Karpas-422 (cell line): Measurements from ENCODE around the gene PPP6R2. TPM values are rescaled to one million over a fixed set of nuclear protein-coding genes. Genes with fewer than 3 reads are reported as not detected.

Experiments used
- DNase-seq: peaks from one replicate; pipeline ENCODE4 v3.0.0-alpha.2; 2015
- H2AFZ ChIP-seq: fragments of 200-600 bp; sonication (generic); 2 replicates; pipeline ENCODE4 v1.6.1; 2014; ENCODE audit warnings: antibody characterized with exemption, low read length, mixed read lengths
- H3K27ac ChIP-seq: fragments of 200-600 bp; sonication (generic); 2 replicates; pipeline ENCODE4 v1.5.1; 2014; ENCODE audit warnings: mild to moderate bottlenecking, low read length, moderate library complexity
- H3K27me3 ChIP-seq: fragments of 200-600 bp; sonication (generic); 2 replicates; pipeline ENCODE4 v1.6.1; 2014; ENCODE audit warnings: low read length, mixed read lengths
- H3K36me3 ChIP-seq: fragments of 200-600 bp; sonication (generic); 2 replicates; pipeline ENCODE4 v1.6.1; 2014; ENCODE audit warnings: low read length, mixed read lengths; ENCODE audit not compliant: insufficient read depth
- H3K4me1 ChIP-seq: fragments of 200-600 bp; sonication (generic); 2 replicates; pipeline ENCODE4 v1.6.1; 2014; ENCODE audit warnings: mild to moderate bottlenecking, low read length, mixed read lengths
- H3K4me2 ChIP-seq: fragments of 200-600 bp; sonication (generic); 2 replicates; pipeline ENCODE4 v1.6.1; 2014; ENCODE audit warnings: low read length, low read depth, mild to moderate bottlenecking; ENCODE audit not compliant: poor library complexity, severe bottlenecking
- H3K4me3 ChIP-seq: fragments of 200-600 bp; sonication (generic); 2 replicates; pipeline ENCODE4 v1.5.1; 2014; ENCODE audit warnings: mild to moderate bottlenecking, antibody characterized with exemption, low read length, mixed read lengths
- H3K79me2 ChIP-seq: fragments of 200-600 bp; sonication (generic); 2 replicates; pipeline ENCODE4 v1.6.1; 2014; ENCODE audit warnings: mild to moderate bottlenecking, low read length, mixed read lengths
- H3K9ac ChIP-seq: fragments of 200-600 bp; sonication (generic); 2 replicates; pipeline ENCODE4 v1.6.0; 2014; ENCODE audit warnings: low read length
- H3K9me2 ChIP-seq: fragments of 200-600 bp; sonication (generic), shearing (Covaris generic); replicated peaks from 2 replicates; pipeline ENCODE4 v1.6.0; 2014; ENCODE audit warnings: mild to moderate bottlenecking, low read length, moderate library complexity; ENCODE audit not compliant: insufficient read depth
- H3K9me3 ChIP-seq: fragments of 300-700, 200-600 bp; sonication (generic); 2 replicates; pipeline ENCODE4 v1.6.1; 2014; ENCODE audit warnings: low read length, mixed read lengths
- H4K20me1 ChIP-seq: fragments of 200-600 bp; sonication (generic); 2 replicates; pipeline ENCODE4 v1.6.1; 2014; ENCODE audit warnings: mild to moderate bottlenecking, antibody characterized with exemption, low read length, low read depth; ENCODE audit not compliant: insufficient read depth
- total RNA-seq: library from RNA; depleted of rRNA; stranded (reverse); fragments of >200 nt; shearing (Covaris generic); gene quantifications from 2 replicates; pipeline ENCODE4 v1.2.3, GENCODE V29; 2014; ENCODE audit warnings: low replicate concordance

PPP6R2 gene
- total RNA-seq, 1 experiment from 2014 or later, result 32.9 TPM

- no peak overlapping the region for H3K9ac ChIP-seq
- DNase-seq, result no peak
- H3K79me2 ChIP-seq, result peaks cover 40% of the 10 kb centered on the region
- H2AFZ ChIP-seq, result no peak overlapping the region
- H3K9me2 ChIP-seq, result no peaks in the 10 kb centered on the region
- 0 out of 2 replicates have a peak, but pooled peaks cover 4% of the 10 kb centered on the region for H3K36me3 ChIP-seq
- peaks cover 45% of the 10 kb centered on the region for H3K4me1 ChIP-seq
- no peaks in the 10 kb centered on the region for H3K9me3 ChIP-seq
- no peaks in the 10 kb centered on the region for H3K27me3 ChIP-seq
- H3K4me3 ChIP-seq, result no peak overlapping the region
- H4K20me1 ChIP-seq, result peaks cover 35% of the 10 kb centered on the region; the same call in 1 of the 2 replicates
- H3K4me2 ChIP-seq, result no peak overlapping the region
- no peak overlapping the region for H3K27ac ChIP-seq
Measured at GRCh38 chr22:50467341-50467740, 124.2 kb downstream of the PPP6R2 start.

GRCh38 chr22:50467773-50468440 lies 124.8 kb downstream of the PPP6R2 start:
- Histone ChIP-seq H3K79me2 (peaks cover 46% of the 10 kb centered on the region), H3K27me3 (no peaks in the 10 kb centered on the region), H2AFZ (no peak overlapping the region), H3K27ac (peak overlapping the region; percentile 99), H3K9me3 (no peaks in the 10 kb centered on the region), H3K36me3 (0 out of 2 replicates have a peak, but pooled peaks cover 4% of the 10 kb centered on the region), H3K9me2 (no peaks in the 10 kb centered on the region), H3K4me2 (no peak overlapping the region), H3K4me1 (peaks cover 50% of the 10 kb centered on the region), H4K20me1 (peaks cover 41% of the 10 kb centered on the region; the same call in 1 of the 2 replicates), H3K9ac (no peak overlapping the region; the same call in 1 of the 2 replicates), H3K4me3 (no peak overlapping the region)
- no peak for DNase-seq

GRCh38 chr22:50468626-50469025 lies 125.5 kb downstream of the PPP6R2 start:
- H4K20me1 ChIP-seq, result peaks cover 47% of the 10 kb centered on the region; the same call in 1 of the 2 replicates
- H3K4me3 ChIP-seq, result peak overlapping the region; percentile 76; the same call in 1 of the 2 replicates

GRCh38 chr22:50469377-50470305 lies 126.5 kb downstream of the PPP6R2 start:
- Histone ChIP-seq H3K4me3 (peak overlapping the region; percentile 76), H3K9me3 (no peaks in the 10 kb centered on the region), H3K27me3 (no peaks in the 10 kb centered on the region), H3K4me1 (peaks cover 62% of the 10 kb centered on the region), H4K20me1 (peaks cover 53% of the 10 kb centered on the region; the same call in 1 of the 2 replicates), H3K9me2 (no peaks in the 10 kb centered on the region), H3K36me3 (0 out of 2 replicates have a peak, but pooled peaks cover 4% of the 10 kb centered on the region), H3K79me2 (peaks cover 61% of the 10 kb centered on the region), H3K4me2 (peak overlapping the region; percentile 81), H3K27ac (peak overlapping the region; percentile 99), H2AFZ (no peak overlapping the region), H3K9ac (peak overlapping the region; percentile 89)
- DNase-seq, result peak; percentile 92

More at GRCh38 chr22:50468626-50469025, 125.5 kb downstream of the PPP6R2 start:
- Histone ChIP-seq H3K36me3 (0 out of 2 replicates have a peak, but pooled peaks cover 4% of the 10 kb centered on the region), H3K9me2 (no peaks in the 10 kb centered on the region), H3K27ac (peak overlapping the region; percentile 99), H3K27me3 (no peaks in the 10 kb centered on the region), H3K4me1 (peaks cover 58% of the 10 kb centered on the region), H3K79me2 (peaks cover 53% of the 10 kb centered on the region), H3K9ac (peak overlapping the region; percentile 89), H2AFZ (no peak overlapping the region), H3K9me3 (no peaks in the 10 kb centered on the region), H3K4me2 (peak overlapping the region; percentile 81)
- no peak for DNase-seq

GRCh38 chr22:50470491-50470890 lies 127.4 kb downstream of the PPP6R2 start:
- H3K36me3 ChIP-seq, result 0 out of 2 replicates have a peak, but pooled peaks cover 4% of the 10 kb centered on the region
- peak overlapping the region; percentile 81 for H3K4me2 ChIP-seq
- H3K9me3 ChIP-seq, result no peaks in the 10 kb centered on the region
- H4K20me1 ChIP-seq, result peaks cover 53% of the 10 kb centered on the region; the same call in 1 of the 2 replicates
- peaks cover 66% of the 10 kb centered on the region for H3K4me1 ChIP-seq
- no peaks in the 10 kb centered on the region for H3K9me2 ChIP-seq
- peak overlapping the region; percentile 76 for H3K4me3 ChIP-seq
- peak overlapping the region; percentile 89 for H3K9ac ChIP-seq
- peaks cover 61% of the 10 kb centered on the region for H3K79me2 ChIP-seq
- no peak overlapping the region for H2AFZ ChIP-seq
- peak; percentile 89 for DNase-seq
- no peaks in the 10 kb centered on the region for H3K27me3 ChIP-seq
- peak overlapping the region; percentile 99 for H3K27ac ChIP-seq

- peaks cover 53% of the 10 kb centered on the region; the same call in 1 of the 2 replicates for H4K20me1 ChIP-seq
- H3K27me3 ChIP-seq, result no peaks in the 10 kb centered on the region
- H2AFZ ChIP-seq, result no peak overlapping the region
- peaks cover 67% of the 10 kb centered on the region for H3K4me1 ChIP-seq
- no peaks in the 10 kb centered on the region for H3K9me3 ChIP-seq
- peak overlapping the region; percentile 81 for H3K4me2 ChIP-seq
- no peak for DNase-seq
- 0 out of 2 replicates have a peak, but pooled peaks cover 4% of the 10 kb centered on the region for H3K36me3 ChIP-seq
- no peaks in the 10 kb centered on the region for H3K9me2 ChIP-seq
- peak overlapping the region; percentile 99 for H3K27ac ChIP-seq
- peak overlapping the region; percentile 76 for H3K4me3 ChIP-seq
- H3K79me2 ChIP-seq, result peaks cover 61% of the 10 kb centered on the region
- H3K9ac ChIP-seq, result peak overlapping the region; percentile 89
Measured at GRCh38 chr22:50471197-50471847, 128.2 kb downstream of the PPP6R2 start.

GRCh38 chr22:50471962-50472361 lies 128.8 kb downstream of the PPP6R2 start:
- peak overlapping the region; percentile 99 for H3K27ac ChIP-seq
- H3K4me1 ChIP-seq, result peaks cover 67% of the 10 kb centered on the region
- H3K9ac ChIP-seq, result peak overlapping the region; percentile 89
- DNase-seq, result no peak
- peak overlapping the region; percentile 76; the same call in 1 of the 2 replicates for H3K4me3 ChIP-seq
- no peaks in the 10 kb centered on the region for H3K27me3 ChIP-seq
- H3K4me2 ChIP-seq, result peak overlapping the region; percentile 81
- no peaks in the 10 kb centered on the region for H3K9me2 ChIP-seq
- peaks cover 53% of the 10 kb centered on the region; the same call in 1 of the 2 replicates for H4K20me1 ChIP-seq
- H3K36me3 ChIP-seq, result 0 out of 2 replicates have a peak, but pooled peaks cover 4% of the 10 kb centered on the region
- no peak overlapping the region for H2AFZ ChIP-seq
- H3K79me2 ChIP-seq, result peaks cover 61% of the 10 kb centered on the region
- no peaks in the 10 kb centered on the region for H3K9me3 ChIP-seq
